Ascending aorta (tissue), 2 donors: ENCODE results near the gene FDXACB1. TPM values are rescaled to one million over a fixed set of nuclear protein-coding genes. Genes with fewer than 3 reads are reported as not detected.
A peak's percentile ranks its signal among the peaks of the same experiment; 100 is the strongest.

ENCODE experiments used
- DNase-seq, 2 donors: peaks; one replicate each; pipeline ENCODE4 v3.0.0-alpha.2; 2019; ENCODE audit warnings: low spot score in 2 of 2
- H3K27ac ChIP-seq, 2 donors: fragments of 200-600 bp; sonication (generic); one replicate each; pipeline ENCODE4 v1.5.1; 2016 to 2017; ENCODE audit warnings: mild to moderate bottlenecking in 1 of 2
- H3K27me3 ChIP-seq: fragments of 200-600 bp; sonication (generic); one replicate; pipeline ENCODE4 v1.5.1; 2017
- H3K36me3 ChIP-seq, 2 donors: fragments of 200-600 bp; sonication (generic); one replicate each; pipeline ENCODE4 v1.5.1; 2016
- H3K4me1 ChIP-seq, 2 donors: fragments of 200-600 bp; sonication (generic); one replicate each; pipeline ENCODE4 v1.5.1; 2016 to 2017; ENCODE audit warnings: mild to moderate bottlenecking in 1 of 2
- H3K4me3 ChIP-seq, 2 donors: fragments of 200-600 bp; sonication (generic); one replicate each; pipeline ENCODE4 v1.5.1; 2016 to 2017; ENCODE audit warnings: mild to moderate bottlenecking in 1 of 2
- H3K9me3 ChIP-seq, 2 donors: fragments of 200-600 bp; sonication (generic); one replicate each; pipeline ENCODE4 v1.5.1; 2016
- CTCF ChIP-seq, 3 experiments: fragments of 200-600 bp in 2 of 3; fragments of 450-650 bp in 1 of 3; sonication (generic) in 2 of 3; IDR thresholded peaks; one replicate each; pipeline ENCODE4 v1.5.1; 2016 to 2019; ENCODE audit warnings: antibody characterized with exemption in 3 of 3, mild to moderate bottlenecking in 1 of 3, moderate library complexity in 1 of 3
- intact Hi-C: fragments of 100-400 bp; cut with DNase I; formaldehyde crosslinking; loops from one replicate; pipeline ENCODE4 v1.15.1; 2023
- total RNA-seq: library from RNA; depleted of rRNA; stranded (reverse); fragments of >200 nt; gene quantifications from one replicate; pipeline ENCODE4 v1.1.0, GENCODE V29; 2016

Gene FDXACB1
- total RNA-seq, 1 donor from 2014 or later = 0.53 TPM

GRCh38 chr11:111879637-111879960 lies 634 bp upstream of the FDXACB1 start:
- H3K36me3 ChIP-seq = peaks cover 0 to 3% of the 10 kb centered on the region in 2 donors
- H3K9me3 ChIP-seq = no peaks in the 10 kb centered on the region
- intact Hi-C loops = loop anchor here (1.0 to 5.0 kb wide), 5 partner anchors 32 to 207 kb away; partner anchors contain the start of genes CRYAB, SDHD and TIMM8B
- H3K4me3 ChIP-seq = peak overlapping the region; percentile 71 to 74
- H3K4me1 ChIP-seq = peaks cover 0 to 11% of the 10 kb centered on the region in 2 donors
- H3K27ac ChIP-seq = peak overlapping the region; percentile 90 to 97
- no peaks in the 10 kb centered on the region for H3K27me3 ChIP-seq
- no peak for DNase-seq
- TF ChIP-seq CTCF (IDR thresholded peaks at IDR 0.05) = no peak

- Histone ChIP-seq H3K27me3 (no peaks in the 10 kb centered on the region), H3K36me3 (peaks cover 0 to 3% of the 10 kb centered on the region in 2 donors), H3K4me1 (peaks cover 0 to 11% of the 10 kb centered on the region in 2 donors), H3K4me3 (peak overlapping the region; percentile 71 to 74), H3K27ac (peak overlapping the region; percentile 90 to 97), H3K9me3 (no peaks in the 10 kb centered on the region)
- intact Hi-C loops = loop anchor here (2.0 to 5.0 kb wide), 2 partner anchors 119 to 208 kb away; partner anchors contain the start of genes SDHD and TIMM8B
- DNase-seq = no peak
- no peak for TF ChIP-seq CTCF (IDR thresholded peaks at IDR 0.05)
These were observed 548 bp downstream of the FDXACB1 start for GRCh38 chr11:111878385-111878848.

GRCh38 chr11:111871693-111872161 lies 7.2 kb downstream of the FDXACB1 start:
- H3K36me3 ChIP-seq = peaks cover 11 to 19% of the 10 kb centered on the region in 2 donors
- no peaks in the 10 kb centered on the region for H3K9me3 ChIP-seq
- H3K27me3 ChIP-seq = no peaks in the 10 kb centered on the region
- intact Hi-C loops = loop anchor here (2.0 to 5.0 kb wide), 3 partner anchors 39 to 201 kb away; partner anchors contain the start of genes CRYAB, NKAPD1 and PIH1D2
- peak overlapping the region; percentile 85 to 96 for H3K27ac ChIP-seq
- peaks cover 0 to 8% of the 10 kb centered on the region in 2 donors for H3K4me1 ChIP-seq
- no peak for TF ChIP-seq CTCF (IDR thresholded peaks at IDR 0.05)
- H3K4me3 ChIP-seq = peak overlapping the region; percentile 92 to 97
- no peak for DNase-seq

GRCh38 chr11:111870886-111871692 lies 7.9 kb downstream of the FDXACB1 start, which contains the start of gene ALG9:
ALG9 (minus strand) TSS chr11:111871581; CDS start chr11:111871482, 99 bp downstream.
- H3K27ac ChIP-seq = peak within 1 kb of the TSS; percentile 85 to 96
- peaks cover 17 to 21% of the 10 kb centered on the region in 2 donors for H3K36me3 ChIP-seq
- H3K4me3 ChIP-seq = peak within 1 kb of the TSS; percentile 92 to 97
- intact Hi-C loops = loop anchor here (2.0 to 5.0 kb wide), 3 partner anchors 40 to 201 kb away; partner anchors contain the start of genes CRYAB, NKAPD1 and PIH1D2
- peaks cover 0 to 8% of the 10 kb centered on the region in 2 donors for H3K4me1 ChIP-seq
- H3K9me3 ChIP-seq = no peaks in the 10 kb centered on the region
- peak in 1 of 3 experiments; percentile 40 for TF ChIP-seq CTCF (IDR thresholded peaks at IDR 0.05)
- H3K27me3 ChIP-seq = no peaks in the 10 kb centered on the region
- peak; percentile 22 to 89 for DNase-seq

GRCh38 chr11:111870522-111870885 lies 8.5 kb downstream of the FDXACB1 start:
- no peak for TF ChIP-seq CTCF (IDR thresholded peaks at IDR 0.05)
- DNase-seq = no peak
- H3K27me3 ChIP-seq = no peaks in the 10 kb centered on the region
- H3K4me3 ChIP-seq = peak overlapping the region; percentile 92 to 97
- peaks cover 0 to 8% of the 10 kb centered on the region in 2 donors for H3K4me1 ChIP-seq
- H3K9me3 ChIP-seq = no peaks in the 10 kb centered on the region
- H3K27ac ChIP-seq = peak overlapping the region; percentile 85 to 96
- peaks cover 18 to 23% of the 10 kb centered on the region in 2 donors for H3K36me3 ChIP-seq
- intact Hi-C loops = loop anchor here (2.0 to 5.0 kb wide), 3 partner anchors 40 to 202 kb away; partner anchors contain the start of genes CRYAB, NKAPD1 and PIH1D2
